OCI-LY3 (cell line): ENCODE results near the gene PEX3.

Experiments used
- H2AFZ ChIP-seq: fragments of 200-600, 300-600 bp; shearing (Covaris generic); 2 replicates; pipeline ENCODE4 v1.6.0; 2014; ENCODE audit warnings: antibody characterized with exemption, low read depth, low read length
- H3K27ac ChIP-seq: fragments of 200-600, 300-600 bp; sonication (generic); 2 replicates; pipeline ENCODE4 v1.5.1; 2014; ENCODE audit warnings: mild to moderate bottlenecking, low read length, moderate library complexity, mixed read lengths
- H3K27me3 ChIP-seq: fragments of 200-600, 300-600 bp; sonication (generic); 2 replicates; pipeline ENCODE4 v1.6.1; 2014; ENCODE audit warnings: low read depth, low read length, mixed read lengths
- H3K36me3 ChIP-seq: fragments of 200-600, 300-600 bp; sonication (generic); replicated peaks from 2 replicates; pipeline ENCODE3; 2014; ENCODE audit warnings: low read depth, low read length, mixed read lengths
- H3K4me1 ChIP-seq: fragments of 300-600, 200-600 bp; sonication (generic); 2 replicates; pipeline ENCODE4 v1.6.1; 2014; ENCODE audit warnings: low read length, mixed read lengths
- H3K4me2 ChIP-seq: fragments of 200-600, 300-600 bp; sonication (generic); 2 replicates; pipeline ENCODE4 v1.6.1; 2014; ENCODE audit warnings: low read length, mixed read lengths
- H3K4me3 ChIP-seq: fragments of 300-600, 200-600 bp; sonication (generic); 2 replicates; pipeline ENCODE4 v1.5.1; 2014; ENCODE audit warnings: antibody characterized with exemption, mild to moderate bottlenecking, low read length, moderate library complexity
- H3K79me2 ChIP-seq: fragments of 300-600, 200-600 bp; shearing (Covaris generic); 2 replicates; pipeline ENCODE4 v1.6.1; 2014; ENCODE audit warnings: mild to moderate bottlenecking, low read length, mixed read lengths
- H3K9ac ChIP-seq: fragments of 300-600, 200-600 bp; shearing (Covaris generic); 2 replicates; pipeline ENCODE4 v1.6.0; 2014; ENCODE audit warnings: mild to moderate bottlenecking, low read length, moderate library complexity
- H3K9me3 ChIP-seq: fragments of 200-600, 300-600 bp; shearing (Covaris generic); 2 replicates; pipeline ENCODE4 v1.6.1; 2014; ENCODE audit warnings: low read length, mixed read lengths; ENCODE audit not compliant: insufficient read depth
- H4K20me1 ChIP-seq: fragments of 200-600, 300-600 bp; sonication (generic); 2 replicates; pipeline ENCODE4 v1.6.1; 2016; ENCODE audit warnings: low read length, mixed read lengths; ENCODE audit not compliant: insufficient read depth
- EZH2phosphoT487 ChIP-seq: fragments of 200-600 bp; shearing (Covaris generic); IDR thresholded peaks from 2 replicates; pipeline ENCODE4 v1.6.1; 2018; ENCODE audit warnings: antibody characterized with exemption, mixed run types, low read depth
- TF ChIP-seq, protein P1 (sequence below): fragments of 200-600, 300-600 bp; sonication (generic); IDR thresholded peaks from 2 replicates; pipeline ENCODE4 v1.5.1; 2014; ENCODE audit warnings: antibody characterized with exemption, low read length, low read depth

The PEX3 gene

DNA sequence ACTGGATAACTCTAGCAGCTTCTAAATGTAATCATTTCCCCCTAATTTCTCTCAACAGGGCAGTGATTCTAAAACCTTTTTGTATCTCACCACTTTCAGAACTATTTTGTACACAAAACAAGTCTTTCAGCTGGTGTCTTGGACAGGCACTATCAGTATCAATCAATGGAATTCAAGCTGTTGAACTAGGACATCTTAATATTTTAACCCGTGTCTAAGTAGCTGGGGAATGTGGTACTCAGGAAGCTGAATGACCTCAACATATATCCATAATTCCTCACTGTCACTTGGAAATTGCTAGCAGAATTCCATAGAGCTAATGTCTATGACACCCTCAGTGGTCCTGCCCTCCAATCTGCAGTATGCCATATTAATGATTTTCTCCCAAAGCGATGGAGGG, 24.6 kb upstream of the PEX3 start:
- no peaks in the 10 kb centered on the region for H3K9me3 ChIP-seq
- peaks cover 6% of the 10 kb centered on the region for H3K36me3 ChIP-seq
- no peak overlapping the region for H3K4me2 ChIP-seq
- no peak overlapping the region for H3K9ac ChIP-seq
- TF ChIP-seq, protein P1, sequence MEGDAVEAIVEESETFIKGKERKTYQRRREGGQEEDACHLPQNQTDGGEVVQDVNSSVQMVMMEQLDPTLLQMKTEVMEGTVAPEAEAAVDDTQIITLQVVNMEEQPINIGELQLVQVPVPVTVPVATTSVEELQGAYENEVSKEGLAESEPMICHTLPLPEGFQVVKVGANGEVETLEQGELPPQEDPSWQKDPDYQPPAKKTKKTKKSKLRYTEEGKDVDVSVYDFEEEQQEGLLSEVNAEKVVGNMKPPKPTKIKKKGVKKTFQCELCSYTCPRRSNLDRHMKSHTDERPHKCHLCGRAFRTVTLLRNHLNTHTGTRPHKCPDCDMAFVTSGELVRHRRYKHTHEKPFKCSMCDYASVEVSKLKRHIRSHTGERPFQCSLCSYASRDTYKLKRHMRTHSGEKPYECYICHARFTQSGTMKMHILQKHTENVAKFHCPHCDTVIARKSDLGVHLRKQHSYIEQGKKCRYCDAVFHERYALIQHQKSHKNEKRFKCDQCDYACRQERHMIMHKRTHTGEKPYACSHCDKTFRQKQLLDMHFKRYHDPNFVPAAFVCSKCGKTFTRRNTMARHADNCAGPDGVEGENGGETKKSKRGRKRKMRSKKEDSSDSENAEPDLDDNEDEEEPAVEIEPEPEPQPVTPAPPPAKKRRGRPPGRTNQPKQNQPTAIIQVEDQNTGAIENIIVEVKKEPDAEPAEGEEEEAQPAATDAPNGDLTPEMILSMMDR: no peak
- no peak for TF ChIP-seq EZH2phosphoT487
- H3K27me3 ChIP-seq: no peaks in the 10 kb centered on the region
- H3K4me3 ChIP-seq: no peak overlapping the region
- H4K20me1 ChIP-seq: no peaks in the 10 kb centered on the region
- no peak overlapping the region for H2AFZ ChIP-seq
- no peaks in the 10 kb centered on the region for H3K4me1 ChIP-seq
- H3K27ac ChIP-seq: no peak overlapping the region
- H3K79me2 ChIP-seq: no peaks in the 10 kb centered on the region

DNA sequence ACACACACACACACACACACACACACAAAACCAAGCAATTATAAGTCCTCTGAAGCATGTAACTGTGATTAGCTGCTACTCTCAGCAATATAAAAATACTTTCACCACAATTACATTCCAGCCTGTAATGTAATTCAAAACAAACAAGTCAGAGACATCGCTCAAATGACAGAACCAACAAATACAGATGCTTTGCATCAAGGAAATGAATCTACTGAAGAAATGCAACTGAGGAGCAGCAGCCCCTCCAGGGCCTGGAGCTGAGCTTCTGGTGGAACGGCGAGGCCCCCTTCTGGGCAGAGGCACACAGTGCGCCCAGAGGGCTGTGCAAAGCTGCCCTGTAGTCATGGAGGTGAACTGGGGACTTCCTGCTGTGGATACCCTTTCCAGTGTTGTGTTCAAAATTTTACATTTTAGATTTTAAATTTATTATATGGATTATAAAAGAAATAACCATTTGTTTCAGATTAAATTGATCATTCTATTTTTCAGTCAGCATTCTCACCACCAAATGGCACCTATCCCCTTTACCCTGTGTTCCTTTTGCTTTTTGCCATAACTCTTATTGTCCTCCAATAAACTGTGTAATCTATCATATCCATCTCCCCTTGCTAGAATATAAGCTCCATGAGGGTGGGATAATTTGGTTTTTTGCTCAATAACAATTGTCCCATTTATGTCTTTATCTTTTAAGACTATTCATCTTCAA, 23.3 kb upstream of the PEX3 start:
- Histone ChIP-seq H3K36me3 (peaks cover 3% of the 10 kb centered on the region), H3K9me3 (no peaks in the 10 kb centered on the region), H3K4me2 (no peak overlapping the region), H4K20me1 (no peaks in the 10 kb centered on the region), H2AFZ (no peak overlapping the region), H3K27ac (no peak overlapping the region), H3K27me3 (no peaks in the 10 kb centered on the region), H3K9ac (no peak overlapping the region), H3K79me2 (no peaks in the 10 kb centered on the region), H3K4me1 (no peaks in the 10 kb centered on the region), H3K4me3 (no peak overlapping the region)
- no peak for TF ChIP-seq EZH2phosphoT487
- TF ChIP-seq, protein P1: peak; percentile 83

DNA sequence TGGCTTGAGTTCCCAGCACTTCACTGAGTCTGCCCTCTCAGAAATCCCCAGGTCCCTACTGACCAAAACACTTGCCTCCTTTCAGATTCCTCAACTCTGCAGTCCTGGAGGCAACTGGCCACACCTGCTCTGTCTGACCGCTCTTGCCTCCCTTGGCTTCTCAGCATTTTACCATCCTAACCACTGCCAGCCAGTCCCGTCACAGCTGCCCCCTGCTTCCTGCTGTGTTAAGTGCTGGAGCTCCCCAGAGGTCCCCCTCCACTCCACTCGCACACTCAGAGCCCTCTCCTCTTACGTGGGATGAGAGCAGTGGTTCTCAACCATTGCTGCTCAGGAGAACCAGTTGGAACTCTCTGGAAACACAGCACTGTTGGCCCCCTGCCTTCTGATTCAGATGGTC, 20.6 kb upstream of the PEX3 start:
- Histone ChIP-seq H3K4me2 (no peak overlapping the region), H4K20me1 (no peaks in the 10 kb centered on the region), H3K79me2 (no peaks in the 10 kb centered on the region), H3K36me3 (peaks cover 4% of the 10 kb centered on the region), H3K4me1 (no peaks in the 10 kb centered on the region), H3K4me3 (no peak overlapping the region), H3K9me3 (no peaks in the 10 kb centered on the region), H3K27me3 (no peaks in the 10 kb centered on the region), H2AFZ (no peak overlapping the region), H3K27ac (no peak overlapping the region), H3K9ac (no peak overlapping the region)
- no peak for TF ChIP-seq EZH2phosphoT487
- TF ChIP-seq, protein P1: no peak

DNA sequence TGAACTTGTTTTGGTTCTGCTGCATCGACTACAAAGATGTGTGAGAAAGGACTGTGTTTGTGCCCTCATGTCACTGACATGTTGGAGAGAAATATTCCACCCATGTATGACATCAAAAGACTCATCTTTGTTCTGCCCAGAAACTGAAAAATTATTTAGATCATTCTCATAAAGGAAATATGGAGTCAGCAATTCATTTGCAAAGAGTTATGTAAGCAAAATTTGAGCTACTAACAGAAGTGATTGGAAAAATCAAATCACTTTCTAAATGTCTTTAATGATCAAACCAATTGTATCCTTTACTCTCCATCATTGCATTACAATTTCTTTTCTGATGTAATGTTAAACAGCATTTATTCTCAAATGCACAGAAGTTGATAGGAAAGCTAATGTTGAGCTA, 19.4 kb upstream of the PEX3 start:
- Histone ChIP-seq H3K9ac (no peak overlapping the region), H3K4me2 (no peak overlapping the region), H3K27me3 (no peaks in the 10 kb centered on the region), H2AFZ (no peak overlapping the region), H4K20me1 (no peaks in the 10 kb centered on the region), H3K27ac (no peak overlapping the region), H3K4me3 (no peak overlapping the region), H3K4me1 (no peaks in the 10 kb centered on the region), H3K9me3 (no peaks in the 10 kb centered on the region), H3K79me2 (no peaks in the 10 kb centered on the region), H3K36me3 (peaks cover 9% of the 10 kb centered on the region)
- TF ChIP-seq EZH2phosphoT487: no peak
- TF ChIP-seq, protein P1: no peak
